Breast epithelium (tissue), 3 donors: ENCODE data around the gene RHCG.

ENCODE experiments used
- POLR2A ChIP-seq: fragments of 450-650 bp; IDR thresholded peaks from one replicate; pipeline ENCODE4 v1.6.1; 2016; ENCODE audit warnings: antibody characterized with exemption, mild to moderate bottlenecking, moderate library complexity
- TF ChIP-seq, protein P1 (sequence below), 3 donors: fragments of 450-650 bp; IDR thresholded peaks; one replicate each; pipeline ENCODE4 v1.5.1; 2016 to 2017; ENCODE audit warnings: antibody characterized with exemption in 3 of 3, mild to moderate bottlenecking in 3 of 3, moderate library complexity in 3 of 3

DNA sequence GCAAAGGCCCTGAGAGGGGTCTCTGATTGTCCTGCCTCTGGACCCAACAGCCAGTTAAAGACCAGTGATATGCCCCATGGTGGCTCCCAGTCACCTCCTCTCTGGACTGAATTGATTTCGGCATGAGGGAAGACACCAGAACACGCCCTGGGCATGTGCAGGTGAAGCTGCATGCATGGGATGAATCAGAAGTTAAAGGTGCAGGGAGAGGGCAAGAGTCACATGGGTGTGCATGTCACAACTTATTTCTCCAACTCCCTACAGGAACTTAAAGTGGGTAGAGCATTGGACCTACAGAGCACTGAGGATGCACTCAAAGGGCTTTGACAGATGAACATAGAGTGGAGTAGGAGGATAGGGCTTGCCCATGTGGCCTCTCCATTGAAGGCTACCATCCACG, 16.9 kb upstream of the RHCG start:
- no peak for TF ChIP-seq POLR2A
- TF ChIP-seq, protein P1, sequence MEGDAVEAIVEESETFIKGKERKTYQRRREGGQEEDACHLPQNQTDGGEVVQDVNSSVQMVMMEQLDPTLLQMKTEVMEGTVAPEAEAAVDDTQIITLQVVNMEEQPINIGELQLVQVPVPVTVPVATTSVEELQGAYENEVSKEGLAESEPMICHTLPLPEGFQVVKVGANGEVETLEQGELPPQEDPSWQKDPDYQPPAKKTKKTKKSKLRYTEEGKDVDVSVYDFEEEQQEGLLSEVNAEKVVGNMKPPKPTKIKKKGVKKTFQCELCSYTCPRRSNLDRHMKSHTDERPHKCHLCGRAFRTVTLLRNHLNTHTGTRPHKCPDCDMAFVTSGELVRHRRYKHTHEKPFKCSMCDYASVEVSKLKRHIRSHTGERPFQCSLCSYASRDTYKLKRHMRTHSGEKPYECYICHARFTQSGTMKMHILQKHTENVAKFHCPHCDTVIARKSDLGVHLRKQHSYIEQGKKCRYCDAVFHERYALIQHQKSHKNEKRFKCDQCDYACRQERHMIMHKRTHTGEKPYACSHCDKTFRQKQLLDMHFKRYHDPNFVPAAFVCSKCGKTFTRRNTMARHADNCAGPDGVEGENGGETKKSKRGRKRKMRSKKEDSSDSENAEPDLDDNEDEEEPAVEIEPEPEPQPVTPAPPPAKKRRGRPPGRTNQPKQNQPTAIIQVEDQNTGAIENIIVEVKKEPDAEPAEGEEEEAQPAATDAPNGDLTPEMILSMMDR (IDR thresholded peaks at IDR 0.05) = no peak
